ENCODE data around the gene LRMDA.
"Not testable (repeated sequence)": the region's sequence is repeated elsewhere in the genome, so short reads cannot be mapped to it uniquely, and the experiment has no call there.

Gene LRMDA

GRCh38 chr10:75592791-75593643 is 161.6 kb downstream of the LRMDA start:
- DNase-seq: peak; percentile 27

- no peak for DNase-seq
Measured at GRCh38 chr10:75593692-75594556, 162.5 kb downstream of the LRMDA start.

GRCh38 chr10:75596930-75597620 is 165.7 kb downstream of the LRMDA start:
- DNase-seq: no peak

GRCh38 chr10:75597773-75598440 is 166.5 kb downstream of the LRMDA start:
- no peak for DNase-seq

GRCh38 chr10:75598998-75599397 is 167.6 kb downstream of the LRMDA start:
- DNase-seq: no peak

GRCh38 chr10:75599875-75600648 is 168.6 kb downstream of the LRMDA start:
- DNase-seq: no peak

- DNase-seq: no peak
Measured at GRCh38 chr10:75600833-75601232, 169.4 kb downstream of the LRMDA start.

- no peak for DNase-seq
Measured at GRCh38 chr10:75602341-75602740, 170.9 kb downstream of the LRMDA start.

- no peak for DNase-seq
Measured at GRCh38 chr10:75605096-75605495, 173.7 kb downstream of the LRMDA start.

GRCh38 chr10:75605795-75606194 is 174.4 kb downstream of the LRMDA start:
- not testable (repeated sequence) for DNase-seq

GRCh38 chr10:75606203-75606779 is 174.9 kb downstream of the LRMDA start:
- DNase-seq: no peak

GRCh38 chr10:75607576-75607975 is 176.2 kb downstream of the LRMDA start:
- DNase-seq: no peak

- DNase-seq: no peak
Measured at GRCh38 chr10:75610183-75610582, 178.8 kb downstream of the LRMDA start.

- DNase-seq: no peak
Measured at GRCh38 chr10:75611172-75611992, 180.0 kb downstream of the LRMDA start.

- DNase-seq: no peak
Measured at GRCh38 chr10:75611993-75612372, 180.6 kb downstream of the LRMDA start.

- DNase-seq: no peak
Measured at GRCh38 chr10:75612904-75613684, 181.7 kb downstream of the LRMDA start.

GRCh38 chr10:75613685-75614504 is 182.5 kb downstream of the LRMDA start:
- no peak for DNase-seq

- DNase-seq: no peak
Measured at GRCh38 chr10:75616076-75616475, 184.7 kb downstream of the LRMDA start.

All from NCI-H2081 treated with DMSO at 0.1 percent for 48 hours (cell line).